DMS114 treated with DMSO at 0.1 percent for 48 hours (cell line): ENCODE measurements around the gene LYST.
"Not testable (repeated sequence)": the region's sequence is repeated elsewhere in the genome, so short reads cannot be mapped to it uniquely, and the experiment has no call there.

Experiments used
- DNase-seq: peaks from one replicate; lab custom pipeline; 2025; ENCODE audit not compliant: unreplicated experiment; lab: John Stamatoyannopoulos, UW

LYST gene

GRCh38 chr1:235859789-235860188, 6.9 kb downstream of the LYST start:
- DNase-seq, result no peak

DNA sequence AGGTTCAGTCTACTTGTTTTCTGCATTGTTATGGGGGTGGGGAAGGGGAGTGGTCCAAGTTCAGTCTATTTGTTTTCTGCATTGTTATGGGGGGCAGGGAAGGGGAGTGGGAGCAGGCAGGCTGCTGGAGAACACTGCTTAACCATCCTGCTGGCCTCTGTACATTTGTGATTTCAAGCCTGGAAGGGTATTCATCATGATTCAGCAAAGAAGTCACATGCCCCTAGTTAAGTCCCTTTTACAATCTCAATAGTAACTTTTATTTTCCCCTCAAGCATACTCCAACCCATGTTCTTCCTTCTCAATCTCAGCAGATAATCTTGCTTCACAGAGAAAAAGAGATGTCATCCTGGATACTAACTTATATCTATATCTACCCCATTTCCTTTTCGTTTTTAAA, 7.9 kb downstream of the LYST start:
- no peak for DNase-seq

GRCh38 chr1:235857756-235858155, 8.9 kb downstream of the LYST start:
- DNase-seq, result no peak

GRCh38 chr1:235855811-235856429, 10.8 kb downstream of the LYST start:
- no peak for DNase-seq

- no peak for DNase-seq
These were observed 12.4 kb downstream of the LYST start for GRCh38 chr1:235854347-235854746.

DNA sequence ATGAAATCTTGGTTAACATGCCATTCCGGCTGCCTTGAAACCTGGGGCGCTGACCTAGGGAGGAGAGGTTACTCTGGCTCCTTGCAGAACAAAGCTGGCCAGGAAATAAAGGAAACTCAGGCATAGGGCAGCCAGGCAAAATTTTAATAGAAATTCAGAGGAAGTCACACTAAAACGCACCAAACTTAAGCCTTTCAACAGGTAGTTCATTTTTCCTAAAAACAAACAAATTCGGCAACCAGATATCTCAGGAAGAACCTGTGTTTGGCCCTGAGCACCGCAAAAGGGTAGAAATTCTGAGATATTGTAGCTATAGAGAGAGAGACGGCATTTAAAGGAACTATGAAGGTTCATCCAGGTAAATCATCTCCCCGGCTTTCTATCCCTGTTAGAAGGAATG, 13.1 kb downstream of the LYST start:
- no peak for DNase-seq

GRCh38 chr1:235852887-235853286, 13.8 kb downstream of the LYST start:
- DNase-seq, result no peak

DNA sequence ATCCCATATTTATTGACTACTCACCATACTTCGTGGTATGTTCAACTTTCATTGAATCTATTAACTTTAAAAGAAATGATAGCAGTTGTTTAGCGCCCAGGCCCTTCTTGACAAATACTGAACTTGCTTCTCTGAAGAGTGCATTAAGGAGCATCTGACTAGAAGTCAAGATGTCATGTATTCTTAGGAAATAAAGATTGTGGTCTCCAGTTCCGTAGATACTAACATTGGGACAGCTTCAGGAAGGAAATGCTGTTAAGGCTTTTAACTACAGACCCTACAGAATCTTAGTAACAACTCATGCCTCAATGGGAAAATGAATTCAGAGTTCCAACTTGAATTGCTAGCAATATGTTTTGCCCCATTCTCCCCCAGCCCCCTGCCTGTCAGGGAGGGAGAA, 14.8 kb downstream of the LYST start:
- no peak for DNase-seq

DNA sequence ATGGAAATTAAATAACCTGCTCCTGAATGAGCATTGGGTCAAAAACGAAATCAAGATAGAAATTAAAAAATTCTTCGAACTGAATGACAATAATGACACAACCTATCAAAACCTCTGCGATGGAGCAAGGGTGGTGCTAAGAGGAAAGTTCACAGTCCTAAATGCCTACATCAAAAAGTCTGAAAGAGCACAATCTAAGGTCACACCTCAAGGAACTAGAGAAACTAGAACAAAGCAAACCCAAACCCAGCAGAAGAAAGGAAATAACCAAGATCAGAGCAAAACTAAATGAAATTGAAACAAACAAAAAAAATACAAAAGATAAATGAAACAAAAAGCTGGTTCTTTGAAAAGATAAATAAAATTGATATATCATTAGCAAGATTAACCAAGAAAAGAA, 18.5 kb downstream of the LYST start:
- DNase-seq, result not testable (repeated sequence)

GRCh38 chr1:235845656-235846107, 21.0 kb downstream of the LYST start:
- DNase-seq, result not testable (repeated sequence)

DNA sequence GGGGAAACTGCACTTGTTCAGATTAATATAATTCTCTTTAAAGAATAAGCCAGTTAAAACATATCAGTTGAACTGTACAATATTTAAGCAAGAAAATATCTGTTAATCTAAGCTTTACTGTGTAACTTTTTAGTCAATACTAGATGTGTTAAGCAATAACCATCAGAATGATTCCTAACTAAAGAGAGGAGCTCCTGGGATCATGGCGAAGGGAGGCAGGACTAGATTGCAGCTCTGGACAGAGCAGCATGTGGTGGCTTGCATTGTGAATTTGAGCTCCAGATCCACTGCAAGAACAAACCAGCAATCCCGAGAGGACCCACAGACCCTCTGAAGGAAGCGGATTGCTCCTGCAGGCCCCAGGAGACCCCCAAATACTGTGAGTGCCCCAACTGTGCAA, 21.9 kb downstream of the LYST start:
- DNase-seq, result no peak

GRCh38 chr1:235843461-235843961, 23.2 kb downstream of the LYST start:
- DNase-seq, result peak; percentile 26

- no peak for DNase-seq
These were observed 24.7 kb downstream of the LYST start for GRCh38 chr1:235841938-235842545.

- DNase-seq, result no peak
These were observed 28.7 kb downstream of the LYST start for GRCh38 chr1:235838021-235838420.

DNA sequence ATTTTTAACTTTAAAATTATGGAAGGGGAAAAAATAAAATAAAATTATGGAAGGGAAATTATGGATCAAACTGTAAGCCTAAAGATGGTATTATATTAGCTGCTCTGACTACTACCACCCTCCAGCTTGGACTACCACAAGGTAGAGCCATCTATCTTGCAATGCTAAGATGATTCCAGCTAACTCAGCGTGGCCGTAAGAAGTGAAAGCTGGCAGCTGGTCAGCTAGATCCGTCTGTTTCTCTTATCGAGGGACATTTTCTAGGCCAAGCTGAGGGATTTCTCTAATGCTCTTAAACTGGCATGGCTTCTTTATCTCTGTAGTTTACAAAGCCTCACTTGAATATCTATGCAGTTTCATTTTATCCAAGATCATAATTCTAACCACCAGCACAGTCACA, 31.5 kb downstream of the LYST start:
- DNase-seq, result no peak

DNA sequence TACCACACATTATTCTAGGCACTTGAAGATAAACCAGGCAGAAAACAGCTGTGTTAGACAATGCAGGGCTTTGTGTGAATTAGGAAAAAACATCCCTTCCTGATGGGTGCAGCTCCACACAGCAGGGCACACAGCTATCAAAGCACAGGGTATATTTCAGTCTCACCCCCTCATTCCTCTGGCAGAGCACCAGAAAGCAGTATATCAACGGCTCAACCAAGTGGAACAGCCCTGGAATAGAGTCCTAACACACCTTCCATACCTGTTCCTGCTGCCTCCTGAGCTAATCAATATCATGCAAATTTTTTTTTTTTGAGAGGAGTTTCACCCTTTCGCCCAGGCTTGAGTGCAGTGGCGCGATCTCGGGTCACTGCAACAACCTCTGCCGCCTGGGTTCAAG, 32.1 kb downstream of the LYST start:
- DNase-seq, result no peak

DNA sequence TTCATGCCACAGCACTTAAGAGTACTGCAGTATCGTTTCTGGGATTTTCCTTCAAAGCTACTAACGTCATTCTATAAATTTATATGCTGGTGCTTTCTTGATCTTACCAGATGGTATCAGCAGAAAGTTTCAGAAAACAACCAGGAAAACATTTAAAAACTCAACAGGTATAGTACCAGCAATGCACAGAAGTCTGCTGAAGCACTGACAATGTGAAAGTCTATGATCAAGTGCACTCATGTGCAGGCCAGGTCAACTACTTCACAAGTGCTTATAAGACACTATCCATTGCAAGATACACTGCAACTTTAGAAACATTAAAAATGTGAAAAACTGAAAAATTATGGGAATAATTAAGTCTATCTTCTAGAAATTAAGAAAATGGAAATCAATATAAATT, 34.7 kb downstream of the LYST start:
- no peak for DNase-seq

- DNase-seq, result no peak
These were observed 35.6 kb downstream of the LYST start for GRCh38 chr1:235831148-235831547.

GRCh38 chr1:235826102-235826854, 40.4 kb downstream of the LYST start:
- no peak for DNase-seq

DNA sequence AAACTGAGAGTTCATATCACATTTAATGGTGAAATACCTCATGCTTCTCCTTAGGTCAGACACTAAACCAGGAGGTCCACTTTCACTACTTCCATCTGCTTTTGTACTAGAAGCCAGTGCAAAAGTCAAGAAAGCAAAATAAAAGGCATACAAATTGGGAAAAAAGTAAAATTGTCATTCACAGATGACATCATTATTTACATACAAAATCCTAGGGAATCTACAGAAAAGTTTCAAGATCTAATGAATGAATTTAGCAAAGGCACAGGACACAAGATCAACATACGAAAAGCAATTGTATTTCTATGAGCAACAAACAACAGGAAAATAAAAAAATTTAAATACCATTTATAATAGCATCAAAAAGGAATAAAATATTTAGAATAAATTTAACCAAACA, 41.5 kb downstream of the LYST start:
- DNase-seq, result no peak

DNA sequence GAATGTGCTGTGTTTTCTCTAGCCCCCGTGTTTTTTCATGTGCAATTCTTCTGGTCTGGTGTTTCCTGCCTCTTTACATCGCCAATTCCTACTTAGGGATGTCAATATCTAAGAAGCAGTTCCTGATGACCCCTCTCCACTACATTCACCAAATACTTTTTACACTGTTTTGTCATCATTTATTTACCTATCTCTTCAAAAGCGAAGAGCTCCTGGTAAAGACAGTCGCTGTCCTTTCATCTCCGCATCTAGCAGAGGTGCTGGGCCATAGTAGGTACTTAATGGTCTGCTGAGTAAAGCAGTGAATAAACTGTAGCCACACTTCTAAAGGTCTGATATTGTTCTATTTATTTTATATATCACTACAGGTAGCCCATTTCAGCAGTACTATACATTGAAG, 43.0 kb downstream of the LYST start:
- no peak for DNase-seq

GRCh38 chr1:235822685-235823084, 44.0 kb downstream of the LYST start:
- no peak for DNase-seq
